HCT116 (cell line): ENCODE data around the gene FLVCR2. TPM values are rescaled to one million over a fixed set of nuclear protein-coding genes. Genes with fewer than 3 reads are reported as not detected.

ENCODE experiments used
- ATAC-seq: fragments of 200-7000 bp; cut with Tn5 transposase; 2 replicates; pipeline ENCODE4 v1.9.1; 2020; ENCODE audit warnings: mild to moderate bottlenecking, moderate library complexity
- BruUV-seq: library from RNA; stranded (reverse); fragments of 400-500 nt; replicated peaks from 2 replicates; lab custom pipeline; 2021; lab: Mats Ljungman, UMichigan
- CTCF ChIA-PET: fragments of 300-600 bp; sonication (Branson Sonifier 250); formaldehyde crosslinking; loops from one replicate; lab custom pipeline; 2021; ENCODE audit warnings: antibody characterized with exemption; lab: Charles Lee
- POLR2A ChIA-PET: fragments of 300-600, 350-600 bp; sonication (Branson Sonifier 250); formaldehyde crosslinking; loops from one replicate; lab custom pipeline; 2021; ENCODE audit warnings: antibody characterized with exemption; lab: Charles Lee
- RAD21 ChIA-PET, 2 experiments: fragments of 300-600 bp; sonication (Branson Sonifier 250); formaldehyde crosslinking; loops; one replicate each; lab custom pipeline; 2023; ENCODE audit warnings: low total read pairs in 2 of 2; ENCODE audit not compliant: uncharacterized antibody in 2 of 2, unreplicated experiment in 2 of 2, low non-redundant PET in 1 of 2; lab: Charles Lee
- DNase-seq: peaks from one replicate; pipeline ENCODE4 v3.0.0-alpha.2; 2010; ENCODE audit warnings: low read depth, low spot score
- H2AFZ ChIP-seq: fragments of 200-600 bp; shearing (Covaris generic), sonication (generic); 2 replicates; pipeline ENCODE4 v1.6.1; 2017; ENCODE audit warnings: low read depth, mixed run types, mixed read lengths, antibody characterized with exemption, low read length; ENCODE audit not compliant: poor library complexity, severe bottlenecking
- H3K27ac ChIP-seq: 2 replicates; pipeline ENCODE4 v1.5.1; 2012; ENCODE audit warnings: low read depth, low read length
- H3K27me3 ChIP-seq: fragments of 200-600 bp; sonication (generic); 2 replicates; pipeline ENCODE4 v1.6.1; 2016; ENCODE audit warnings: mixed run types, low read length, mixed read lengths; ENCODE audit not compliant: insufficient read depth
- H3K36me3 ChIP-seq, 2 experiments: fragments of 200-500 bp in 1 of 2; fragments of 200-600 bp in 1 of 2; sonication (Bioruptor generic) in 1 of 2; sonication (generic) in 1 of 2; 2 replicates each; pipeline versions ENCODE4 v1.5.1 to v1.6.1; 2014 to 2016; ENCODE audit warnings: low read length in 2 of 2, inconsistent platforms in 1 of 2, mixed read lengths in 1 of 2, mixed run types in 1 of 2; ENCODE audit not compliant: insufficient read depth in 2 of 2, control insufficient read depth in 1 of 2
- H3K4me1 ChIP-seq, 2 experiments: fragments of 200-600 bp in 1 of 2; sonication (generic) in 1 of 2; 2 replicates each; pipeline versions ENCODE4 v1.5.1 to v1.6.1; 2012 to 2017; ENCODE audit warnings: low read length in 2 of 2, inconsistent platforms in 1 of 2, mild to moderate bottlenecking in 1 of 2, mixed read lengths in 1 of 2, mixed run types in 1 of 2, moderate library complexity in 1 of 2; ENCODE audit not compliant: insufficient read depth in 2 of 2, control insufficient read depth in 1 of 2
- H3K4me2 ChIP-seq: fragments of 200-600 bp; sonication (generic); 2 replicates; pipeline ENCODE4 v1.6.1; 2017; ENCODE audit warnings: mixed run types, low read length, mixed read lengths
- H3K4me3 ChIP-seq, 2 experiments: fragments of 200-600 bp in 1 of 2; sonication (generic) in 1 of 2; replicated peaks in 1 of 2; 2 replicates each; pipeline ENCODE4 v1.5.1; 2011 to 2016; ENCODE audit warnings: low read length in 2 of 2, control low read depth in 1 of 2, low read depth in 1 of 2, mild to moderate bottlenecking in 1 of 2, mixed read lengths in 1 of 2, mixed run types in 1 of 2
- H3K79me2 ChIP-seq: fragments of 200-600 bp; sonication (generic); 2 replicates; pipeline ENCODE4 v1.6.1; 2017; ENCODE audit warnings: mild to moderate bottlenecking, mixed run types, low read length, moderate library complexity, mixed read lengths; ENCODE audit not compliant: insufficient read depth
- H3K9ac ChIP-seq: fragments of 200-600 bp; sonication (generic); 2 replicates; pipeline ENCODE4 v1.6.1; 2016; ENCODE audit warnings: low read length, mixed read lengths
- H3K9me2 ChIP-seq: fragments of 200-600 bp; sonication (generic), shearing (Covaris generic); 2 replicates; pipeline ENCODE4 v1.6.1; 2017; ENCODE audit warnings: mixed run types, mild to moderate bottlenecking, moderate library complexity; ENCODE audit not compliant: insufficient read depth
- H3K9me3 ChIP-seq, 2 experiments: fragments of 200-500 bp in 1 of 2; fragments of 200-600 bp in 1 of 2; sonication (Bioruptor generic) in 1 of 2; sonication (generic) in 1 of 2; 2 replicates each; pipeline ENCODE4 v1.6.1; 2014 to 2017; ENCODE audit warnings: low read length in 2 of 2, mixed read lengths in 2 of 2, inconsistent platforms in 1 of 2, low read depth in 1 of 2, mild to moderate bottlenecking in 1 of 2, mixed run types in 1 of 2, moderate library complexity in 1 of 2; ENCODE audit not compliant: control insufficient read depth in 1 of 2, insufficient read depth in 1 of 2
- H4K20me1 ChIP-seq: fragments of 200-600 bp; sonication (generic), shearing (Covaris generic); 2 replicates; pipeline ENCODE4 v1.6.1; 2017; ENCODE audit warnings: mixed run types, mild to moderate bottlenecking, moderate library complexity; ENCODE audit not compliant: insufficient read depth
- ATF3 ChIP-seq: IDR thresholded peaks from 2 replicates; pipeline ENCODE4 v1.6.1; 2012
- CBX3 ChIP-seq: IDR thresholded peaks from 2 replicates; pipeline ENCODE4 v1.6.1; 2012; ENCODE audit warnings: low read depth
- EZH2phosphoT487 ChIP-seq: fragments of 200-600 bp; IDR thresholded peaks from 2 replicates; pipeline ENCODE4 v1.6.1; 2018; ENCODE audit warnings: antibody characterized with exemption, borderline replicate concordance
- FOSL1 ChIP-seq: IDR thresholded peaks from 2 replicates; pipeline ENCODE4 v1.6.1; 2012; ENCODE audit warnings: low read depth
- POLR2AphosphoS5 ChIP-seq: IDR thresholded peaks from 2 replicates; pipeline ENCODE4 v1.6.1; 2011; ENCODE audit warnings: mild to moderate bottlenecking, low read depth, low read length, moderate library complexity
- SIN3A ChIP-seq: IDR thresholded peaks from 2 replicates; pipeline ENCODE4 v1.6.1; 2012; ENCODE audit warnings: low read depth
- YY1 ChIP-seq: IDR thresholded peaks from 2 replicates; pipeline ENCODE4 v1.6.1; 2011; ENCODE audit warnings: low read length, low read depth, moderate library complexity, mild to moderate bottlenecking; ENCODE audit not compliant: insufficient replicate concordance; ENCODE audit errors: extremely low read depth
- ZNF274 ChIP-seq: fragments of 200-500 bp; sonication (Bioruptor generic); IDR thresholded peaks from 2 replicates; pipeline ENCODE4 v1.6.1; 2014; ENCODE audit warnings: mild to moderate bottlenecking, low read depth, low read length, inconsistent platforms
- intact Hi-C: fragments of 100-400 bp; cut with micrococcal nuclease; formaldehyde crosslinking; loops from 2 replicates; pipeline ENCODE4 v1.10.0; 2022
- total RNA-seq: library from RNA; stranded (reverse); gene quantifications from one replicate; pipeline ENCODE4 v1.2.1, GENCODE V29; 2021; ENCODE audit not compliant: unreplicated experiment
- TF ChIP-seq, protein P1 (sequence below): IDR thresholded peaks from 2 replicates; pipeline ENCODE4 v1.6.1; 2012; ENCODE audit warnings: low read depth
- TF ChIP-seq, protein P2 (sequence below), 3 experiments: fragments of 200-600 bp in 1 of 3; sonication (generic) in 1 of 3; IDR thresholded peaks in 2 of 3; conservative IDR thresholded peaks in 1 of 3; 2 replicates each; pipeline ENCODE4 v1.5.1; 2012 to 2017; ENCODE audit warnings: low read depth in 2 of 3, low read length in 2 of 3, antibody characterized with exemption in 1 of 3, borderline replicate concordance in 1 of 3, control low read depth in 1 of 3, mild to moderate bottlenecking in 1 of 3, mixed read lengths in 1 of 3, mixed run types in 1 of 3, moderate library complexity in 1 of 3; ENCODE audit not compliant: insufficient read depth in 1 of 3

The FLVCR2 gene
- total RNA-seq, 1 experiment from 2014 or later = 0.84 TPM

DNA sequence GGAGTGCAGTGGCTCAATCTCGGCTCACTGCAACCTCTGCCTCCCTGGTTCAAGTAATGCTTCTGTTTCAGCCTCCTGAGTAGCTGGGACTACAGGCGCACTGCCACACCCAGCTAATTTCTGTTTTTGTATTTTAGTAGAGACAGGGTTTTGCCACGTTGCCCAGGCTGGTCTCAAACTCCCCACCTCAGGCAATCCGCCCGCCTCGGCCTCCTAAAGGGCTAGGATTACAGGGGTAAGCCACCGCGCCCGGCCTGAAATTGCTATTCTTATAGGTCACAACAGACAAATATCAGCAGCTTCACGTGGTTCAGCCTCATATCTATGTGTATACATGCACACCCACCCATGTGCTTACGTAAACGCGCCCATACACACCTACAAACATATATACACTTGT, 32.5 kb upstream of the FLVCR2 start (continued):
- TF ChIP-seq, protein P1, sequence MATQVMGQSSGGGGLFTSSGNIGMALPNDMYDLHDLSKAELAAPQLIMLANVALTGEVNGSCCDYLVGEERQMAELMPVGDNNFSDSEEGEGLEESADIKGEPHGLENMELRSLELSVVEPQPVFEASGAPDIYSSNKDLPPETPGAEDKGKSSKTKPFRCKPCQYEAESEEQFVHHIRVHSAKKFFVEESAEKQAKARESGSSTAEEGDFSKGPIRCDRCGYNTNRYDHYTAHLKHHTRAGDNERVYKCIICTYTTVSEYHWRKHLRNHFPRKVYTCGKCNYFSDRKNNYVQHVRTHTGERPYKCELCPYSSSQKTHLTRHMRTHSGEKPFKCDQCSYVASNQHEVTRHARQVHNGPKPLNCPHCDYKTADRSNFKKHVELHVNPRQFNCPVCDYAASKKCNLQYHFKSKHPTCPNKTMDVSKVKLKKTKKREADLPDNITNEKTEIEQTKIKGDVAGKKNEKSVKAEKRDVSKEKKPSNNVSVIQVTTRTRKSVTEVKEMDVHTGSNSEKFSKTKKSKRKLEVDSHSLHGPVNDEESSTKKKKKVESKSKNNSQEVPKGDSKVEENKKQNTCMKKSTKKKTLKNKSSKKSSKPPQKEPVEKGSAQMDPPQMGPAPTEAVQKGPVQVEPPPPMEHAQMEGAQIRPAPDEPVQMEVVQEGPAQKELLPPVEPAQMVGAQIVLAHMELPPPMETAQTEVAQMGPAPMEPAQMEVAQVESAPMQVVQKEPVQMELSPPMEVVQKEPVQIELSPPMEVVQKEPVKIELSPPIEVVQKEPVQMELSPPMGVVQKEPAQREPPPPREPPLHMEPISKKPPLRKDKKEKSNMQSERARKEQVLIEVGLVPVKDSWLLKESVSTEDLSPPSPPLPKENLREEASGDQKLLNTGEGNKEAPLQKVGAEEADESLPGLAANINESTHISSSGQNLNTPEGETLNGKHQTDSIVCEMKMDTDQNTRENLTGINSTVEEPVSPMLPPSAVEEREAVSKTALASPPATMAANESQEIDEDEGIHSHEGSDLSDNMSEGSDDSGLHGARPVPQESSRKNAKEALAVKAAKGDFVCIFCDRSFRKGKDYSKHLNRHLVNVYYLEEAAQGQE = no peak
- no peak for TF ChIP-seq POLR2AphosphoS5

DNA sequence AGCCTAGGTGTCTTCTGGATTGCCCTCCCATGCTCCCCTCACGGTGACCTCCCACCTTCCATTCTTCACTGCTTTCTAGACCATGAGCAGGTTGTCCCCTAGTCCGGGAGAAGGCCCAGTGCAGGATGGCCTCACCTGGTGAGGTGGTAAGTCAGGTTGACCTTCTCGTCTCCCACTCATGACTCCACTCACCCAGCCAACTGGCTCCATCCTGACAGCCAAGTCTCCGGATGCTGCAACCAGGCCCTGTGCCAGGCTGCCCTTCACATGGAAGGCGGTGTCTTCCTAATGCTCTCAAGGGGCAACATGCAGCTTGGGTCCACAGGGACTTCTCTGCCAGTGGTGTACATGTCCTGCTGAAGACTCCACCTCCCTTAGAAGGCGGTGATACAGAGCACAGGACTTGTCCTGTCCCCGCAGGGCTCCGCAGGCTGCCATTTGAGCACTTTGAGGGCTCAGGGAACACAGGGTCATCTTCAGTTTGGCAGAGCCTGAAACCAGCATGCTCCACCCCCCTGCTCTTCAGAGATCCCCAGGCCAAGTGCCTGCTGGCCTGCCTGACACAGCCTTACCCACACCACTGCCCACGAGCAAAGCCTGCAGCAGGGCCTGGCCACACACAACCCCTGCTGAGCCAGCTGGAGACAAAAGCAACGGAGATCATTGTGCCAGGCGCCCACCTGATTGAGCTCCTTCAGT, 30.7 kb upstream of the FLVCR2 start:
- ChIA-PET CTCF (interaction anchor here (1.9 kb wide), 1 partner anchor 13 kb away, joined by 6 read pairs; no protein-coding TSS in a partner anchor), POLR2A (no interaction called here), RAD21 (no interaction called here)
- ATAC-seq (no peak), DNase-seq (no peak)
- H3K9me2 ChIP-seq = no peaks in the 10 kb centered on the region
- intact Hi-C loops = no loop called here
- no peaks in the 10 kb centered on the region for H3K27me3 ChIP-seq
- H3K36me3 ChIP-seq = no peaks in the 10 kb centered on the region
- no peaks in the 10 kb centered on the region for H4K20me1 ChIP-seq
- H3K27ac ChIP-seq = no peak overlapping the region
- no peak overlapping the region for H3K9ac ChIP-seq
- H3K4me3 ChIP-seq = no peak overlapping the region
- no peaks in the 10 kb centered on the region for H3K79me2 ChIP-seq
- BruUV-seq = no TSS peak
- H3K4me2 ChIP-seq = no peak overlapping the region
- no peaks in the 10 kb centered on the region for H3K4me1 ChIP-seq
- no peaks in the 10 kb centered on the region for H3K9me3 ChIP-seq
- no peak overlapping the region for H2AFZ ChIP-seq
- TF ChIP-seq FOSL1 = no peak
- no peak for TF ChIP-seq ATF3
- TF ChIP-seq ZNF274 = no peak
- no peak for TF ChIP-seq YY1
- TF ChIP-seq SIN3A = no peak
- TF ChIP-seq, protein P1 = no peak
- no peak for TF ChIP-seq CBX3
- TF ChIP-seq EZH2phosphoT487 = no peak
- TF ChIP-seq, protein P2, sequence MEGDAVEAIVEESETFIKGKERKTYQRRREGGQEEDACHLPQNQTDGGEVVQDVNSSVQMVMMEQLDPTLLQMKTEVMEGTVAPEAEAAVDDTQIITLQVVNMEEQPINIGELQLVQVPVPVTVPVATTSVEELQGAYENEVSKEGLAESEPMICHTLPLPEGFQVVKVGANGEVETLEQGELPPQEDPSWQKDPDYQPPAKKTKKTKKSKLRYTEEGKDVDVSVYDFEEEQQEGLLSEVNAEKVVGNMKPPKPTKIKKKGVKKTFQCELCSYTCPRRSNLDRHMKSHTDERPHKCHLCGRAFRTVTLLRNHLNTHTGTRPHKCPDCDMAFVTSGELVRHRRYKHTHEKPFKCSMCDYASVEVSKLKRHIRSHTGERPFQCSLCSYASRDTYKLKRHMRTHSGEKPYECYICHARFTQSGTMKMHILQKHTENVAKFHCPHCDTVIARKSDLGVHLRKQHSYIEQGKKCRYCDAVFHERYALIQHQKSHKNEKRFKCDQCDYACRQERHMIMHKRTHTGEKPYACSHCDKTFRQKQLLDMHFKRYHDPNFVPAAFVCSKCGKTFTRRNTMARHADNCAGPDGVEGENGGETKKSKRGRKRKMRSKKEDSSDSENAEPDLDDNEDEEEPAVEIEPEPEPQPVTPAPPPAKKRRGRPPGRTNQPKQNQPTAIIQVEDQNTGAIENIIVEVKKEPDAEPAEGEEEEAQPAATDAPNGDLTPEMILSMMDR (IDR thresholded peaks at IDR 0.05 in 2 of 3, conservative IDR thresholded peaks at IDR 0.05 in 1 of 3; ENCODE audit: borderline replicate concordance in 1 of 3, insufficient read depth in 1 of 3, low read depth in 2 of 3, low read length in 2 of 3) = no peak
